ENCODE results near the gene ADAMTS17.

The ADAMTS17 gene

DNA sequence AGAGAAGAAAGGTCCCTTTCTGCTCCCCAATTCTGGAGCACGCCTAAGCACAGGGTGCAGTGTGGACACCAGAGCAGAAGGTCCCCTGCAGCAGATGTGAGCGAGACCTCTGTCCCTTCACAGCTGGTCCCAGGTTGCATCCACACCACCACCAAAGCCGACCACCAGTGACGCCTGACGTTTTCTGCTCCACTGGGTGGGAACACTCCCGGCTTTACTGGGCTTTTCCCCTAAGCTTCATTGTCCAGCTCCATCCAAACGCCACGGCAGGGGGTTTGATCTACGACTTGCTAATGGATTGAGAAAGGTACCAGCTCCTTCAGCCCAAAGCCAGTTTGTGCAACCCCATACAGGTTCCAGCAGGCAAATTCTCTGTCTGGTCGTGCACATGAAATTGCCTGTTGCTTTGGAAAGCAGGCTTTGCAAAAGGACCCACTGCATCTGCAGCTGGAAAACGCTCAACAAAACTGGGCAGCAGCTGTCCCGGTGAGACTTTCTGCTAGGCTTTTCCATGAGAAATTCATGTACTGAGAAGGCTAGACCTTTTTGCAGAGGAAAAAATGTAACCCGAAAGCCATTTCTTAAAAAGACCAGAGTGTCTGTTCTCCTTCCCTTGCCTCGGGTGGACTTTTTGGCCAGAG lies 31.1 kb downstream of the ADAMTS17 start:
- no peak for DNase-seq

DNA sequence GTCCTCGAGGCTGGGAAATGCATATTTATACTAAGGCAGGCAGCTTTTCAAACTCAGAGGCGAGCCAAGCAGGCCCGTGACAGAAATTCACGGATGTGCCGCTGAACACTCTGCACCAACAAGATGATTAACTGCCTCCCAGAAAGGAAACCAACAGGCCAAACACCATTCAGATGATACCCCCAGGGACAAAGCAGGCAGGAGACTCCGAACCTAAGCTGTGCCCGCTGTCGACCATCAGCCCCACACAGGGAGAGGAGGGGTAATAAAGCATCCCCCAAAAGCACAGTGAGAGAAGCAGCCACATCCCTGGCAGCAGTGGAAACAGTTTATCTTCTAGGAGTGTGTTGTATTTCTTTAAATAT lies 31.8 kb downstream of the ADAMTS17 start:
- no peak for DNase-seq

- DNase-seq: no peak
These were observed 32.4 kb downstream of the ADAMTS17 start for GRCh38 chr15:100309109-100310040.

DNA sequence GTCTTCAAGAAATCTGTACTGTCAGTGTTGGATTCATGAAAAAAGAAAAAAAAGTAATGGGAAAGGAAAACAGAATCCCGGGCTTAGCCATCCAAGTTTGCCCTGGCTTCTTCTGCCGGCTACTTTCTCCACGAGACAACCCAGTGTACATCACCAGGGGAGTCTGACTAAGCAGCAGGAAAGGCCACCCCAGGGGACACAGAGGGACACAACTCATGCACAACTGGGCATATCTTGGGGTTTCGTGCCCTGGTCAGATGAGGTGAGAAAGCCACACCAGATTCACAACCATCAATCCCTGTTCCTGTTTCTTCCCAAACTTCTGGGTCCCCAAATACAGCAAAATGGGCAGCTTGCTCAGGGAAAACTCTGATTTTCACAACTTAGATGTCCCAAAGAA lies 33.2 kb downstream of the ADAMTS17 start:
- peak; percentile 0 for DNase-seq

DNA sequence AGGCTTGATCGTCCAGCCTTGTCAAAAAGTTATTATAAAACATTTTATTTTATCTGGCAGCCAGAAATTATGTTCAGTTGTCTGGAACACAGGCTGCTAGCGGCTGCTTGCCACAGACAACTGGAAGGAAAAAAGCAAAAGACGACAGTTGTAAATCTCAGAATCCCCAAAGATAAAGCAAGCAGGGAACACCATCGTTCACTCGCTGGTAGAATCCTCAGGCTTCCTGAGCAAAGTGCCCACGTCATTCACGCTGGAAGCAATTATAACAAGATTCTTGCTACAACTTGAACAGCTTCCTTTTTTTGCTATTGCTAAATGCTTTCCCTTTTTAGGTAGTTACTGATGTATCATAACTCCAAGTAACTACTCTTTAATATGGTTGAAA lies 33.6 kb downstream of the ADAMTS17 start:
- peak; percentile 2 for DNase-seq

DNA sequence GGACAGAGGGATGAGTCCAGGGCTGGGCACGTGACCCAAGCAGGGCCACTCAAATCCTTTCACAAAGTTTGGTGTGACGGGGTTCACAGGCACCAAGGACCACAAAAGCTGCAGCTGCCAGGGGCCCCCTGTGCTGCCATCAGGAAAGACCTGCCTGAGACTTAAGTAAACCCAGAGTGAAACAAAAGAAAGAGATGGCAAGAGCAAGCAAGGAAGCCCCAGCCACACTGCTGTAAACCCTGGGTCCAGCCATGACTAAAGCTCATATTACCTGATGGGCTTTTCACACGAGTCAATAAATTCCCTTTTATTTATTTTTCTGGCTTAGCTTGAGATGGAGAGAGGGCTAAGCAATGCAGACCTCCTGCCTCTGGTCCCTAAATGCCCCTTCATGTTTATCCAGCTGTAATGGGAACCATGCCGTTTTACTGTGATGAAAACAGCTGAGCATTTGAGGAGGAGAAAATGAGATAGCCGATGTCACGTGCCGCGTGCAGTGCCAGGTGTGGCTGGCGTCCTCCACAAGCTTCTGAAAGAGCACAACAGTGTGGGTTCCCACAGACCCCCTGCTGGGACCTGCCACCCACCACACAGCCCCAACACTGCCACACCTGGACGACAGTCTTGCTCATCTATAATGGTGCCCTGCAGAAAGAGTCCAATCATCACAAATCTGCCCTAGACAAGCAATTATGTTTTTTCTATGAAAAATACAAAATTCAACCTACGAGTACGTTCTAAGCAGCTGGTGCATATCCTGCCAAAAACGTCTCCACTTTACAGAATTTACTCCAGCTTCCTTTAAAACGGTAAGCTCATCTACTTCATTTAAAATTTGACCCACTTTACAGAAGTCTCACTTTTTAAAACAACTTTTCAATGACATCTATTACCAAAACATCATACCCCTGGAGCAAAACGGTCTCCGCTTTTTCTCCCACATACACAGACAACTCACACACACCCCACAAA lies 34.2 kb downstream of the ADAMTS17 start:
- DNase-seq: no peak

GRCh38 chr15:100306098-100306497 lies 35.7 kb downstream of the ADAMTS17 start:
- no peak for DNase-seq

DNA sequence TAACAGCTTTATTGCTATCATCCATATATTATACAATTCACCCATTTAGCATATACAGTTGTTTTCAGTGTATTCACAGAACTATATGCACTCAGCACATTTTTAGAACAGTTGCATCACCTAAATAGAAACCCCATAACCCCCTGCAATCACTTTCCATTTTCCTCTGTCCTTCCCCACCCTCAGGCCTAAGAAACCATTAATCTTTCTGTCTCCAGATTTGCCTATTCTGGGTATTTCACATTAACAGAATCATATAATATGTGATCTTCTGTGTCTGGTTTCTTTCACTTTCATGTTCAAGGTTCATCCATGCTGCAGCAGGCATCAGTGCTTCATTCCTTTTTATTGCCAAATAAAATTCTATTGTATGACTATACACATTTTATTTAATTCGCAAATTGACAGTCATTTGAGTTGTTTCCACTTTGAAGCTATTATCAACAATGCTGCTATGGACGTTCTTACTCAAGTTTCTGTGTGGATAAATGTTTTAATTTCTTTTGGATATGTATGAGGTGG lies 39.8 kb downstream of the ADAMTS17 start:
- no peak for DNase-seq

DNA sequence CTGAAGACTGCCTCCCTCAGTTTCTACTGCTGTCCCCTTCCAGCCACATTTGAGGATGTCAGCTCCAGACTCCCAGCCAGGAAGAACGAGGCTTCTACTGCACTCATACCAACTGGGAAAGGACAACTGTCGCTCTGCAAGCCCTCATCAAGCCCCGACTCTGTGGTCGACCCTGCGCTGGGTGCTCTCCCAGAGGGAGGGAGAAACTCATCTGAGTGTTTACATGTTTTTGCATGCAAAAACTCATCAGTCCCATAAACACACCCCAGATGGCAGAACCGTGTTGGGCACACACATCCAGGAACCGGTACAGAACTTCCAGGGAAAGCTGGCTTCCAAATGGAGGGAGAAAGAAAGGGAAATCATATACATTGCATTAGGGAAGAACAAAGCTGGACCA lies 43.5 kb downstream of the ADAMTS17 start:
- no peak for DNase-seq

DNA sequence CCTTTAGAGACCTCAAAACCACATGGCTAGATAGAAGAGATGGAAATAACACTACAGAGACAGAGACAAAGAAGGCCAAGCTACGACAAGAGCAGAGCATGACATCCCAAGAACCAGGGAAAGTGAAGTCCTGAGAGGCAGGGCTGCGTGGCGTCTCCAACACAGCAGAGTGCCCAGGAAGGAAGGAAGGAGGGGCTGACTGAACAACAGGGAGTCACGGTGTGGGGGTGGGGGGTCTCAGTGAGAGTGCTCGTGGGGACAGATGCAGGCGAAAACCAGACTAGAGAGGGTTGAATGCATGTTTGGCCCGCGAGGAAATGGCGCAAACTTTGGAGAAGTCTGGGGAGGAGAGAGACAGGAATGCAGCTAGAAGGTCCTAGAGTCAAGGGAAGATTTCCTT lies 44.0 kb downstream of the ADAMTS17 start:
- DNase-seq: no peak

- no peak for DNase-seq
These were observed 45.7 kb downstream of the ADAMTS17 start for GRCh38 chr15:100295939-100296565.

DNA sequence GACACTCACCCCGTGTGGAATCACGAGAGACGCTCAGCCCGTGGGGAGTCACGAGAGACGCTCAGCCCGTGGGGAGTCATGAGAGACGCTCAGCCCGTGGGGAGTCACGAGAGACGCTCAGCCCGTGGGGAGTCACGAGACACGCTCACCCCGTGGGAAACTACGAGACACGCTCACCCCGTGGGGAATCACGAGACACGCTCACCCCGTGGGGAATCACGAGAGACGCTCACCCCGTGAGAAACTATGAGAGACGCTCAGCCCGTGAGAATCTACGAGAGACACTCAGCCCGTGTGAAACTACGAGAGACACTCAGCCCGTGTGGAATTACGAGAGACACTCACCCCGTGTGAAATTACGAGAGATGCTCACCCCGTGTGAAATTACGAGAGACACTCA lies 49.8 kb downstream of the ADAMTS17 start:
- no peak for DNase-seq

DNA sequence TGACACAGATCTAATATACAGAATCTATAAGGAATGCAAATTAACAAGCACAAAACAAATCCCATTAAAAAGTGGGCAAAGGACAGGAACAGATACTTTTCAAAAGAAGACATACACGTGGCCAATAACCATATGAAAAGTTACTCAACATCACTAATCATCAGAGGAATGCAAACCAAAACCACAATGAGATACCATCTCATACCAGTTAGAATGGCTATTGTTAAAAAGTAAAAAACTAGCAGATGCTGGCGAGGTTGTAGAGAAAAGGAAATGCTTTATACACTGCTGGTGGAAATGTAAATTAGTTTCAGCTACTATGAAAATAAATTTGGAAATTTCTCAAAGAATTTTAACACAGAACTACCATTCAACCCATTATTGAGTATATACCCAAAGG lies 50.7 kb downstream of the ADAMTS17 start:
- DNase-seq: peak; percentile 2

DNA sequence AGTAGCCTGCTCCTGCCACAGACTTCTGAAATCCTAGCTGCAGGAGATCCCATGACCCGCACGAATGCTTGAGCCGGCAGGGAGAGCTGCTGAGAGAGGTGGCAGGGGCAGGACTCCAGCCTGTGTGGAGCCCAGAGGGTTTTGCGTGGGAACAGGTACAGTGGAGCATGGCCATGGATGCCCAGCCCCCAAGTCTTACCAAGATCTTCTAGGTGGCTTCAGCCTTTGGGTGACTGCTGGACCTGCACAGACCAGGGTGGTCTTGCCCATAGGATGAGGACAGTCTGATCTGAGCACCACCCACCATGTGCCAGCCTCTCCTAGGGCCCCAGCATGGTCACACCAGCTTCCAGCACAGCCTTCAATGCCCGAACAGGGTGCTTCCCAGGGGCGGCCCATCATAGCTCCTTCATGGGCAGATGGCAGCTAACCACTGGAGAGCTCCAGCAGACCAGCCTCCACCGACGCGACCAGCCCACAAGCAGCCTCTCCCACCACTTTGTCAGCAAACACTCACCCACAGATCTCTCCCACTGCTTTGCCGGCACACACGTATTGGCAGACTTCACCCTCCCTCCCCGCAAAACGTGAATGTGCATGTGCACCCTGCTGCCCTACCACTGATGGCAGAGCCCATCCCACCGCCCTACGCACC lies 56.0 kb downstream of the ADAMTS17 start:
- DNase-seq: no peak

GRCh38 chr15:100284701-100285100 lies 57.1 kb downstream of the ADAMTS17 start:
- DNase-seq: no peak

DNA sequence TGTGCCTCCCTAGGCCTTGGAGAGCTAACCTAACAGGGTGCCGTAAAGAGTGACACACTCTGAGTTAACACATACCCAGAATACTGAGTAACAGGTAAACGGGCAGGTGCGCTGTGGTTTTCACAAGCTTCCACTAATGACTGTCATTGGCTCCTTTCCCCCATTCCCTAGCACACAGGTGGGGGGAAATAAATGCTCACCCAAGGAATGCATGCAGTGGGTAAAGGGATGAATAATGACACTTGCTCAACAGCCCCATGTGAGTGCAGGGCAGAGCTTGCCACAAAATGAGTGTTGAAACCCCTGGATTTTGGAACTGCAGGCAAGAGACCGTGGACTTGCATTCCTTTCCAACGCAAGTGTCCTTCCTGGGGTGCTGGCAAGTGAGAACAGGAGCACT lies 57.6 kb downstream of the ADAMTS17 start:
- no peak for DNase-seq

DNA sequence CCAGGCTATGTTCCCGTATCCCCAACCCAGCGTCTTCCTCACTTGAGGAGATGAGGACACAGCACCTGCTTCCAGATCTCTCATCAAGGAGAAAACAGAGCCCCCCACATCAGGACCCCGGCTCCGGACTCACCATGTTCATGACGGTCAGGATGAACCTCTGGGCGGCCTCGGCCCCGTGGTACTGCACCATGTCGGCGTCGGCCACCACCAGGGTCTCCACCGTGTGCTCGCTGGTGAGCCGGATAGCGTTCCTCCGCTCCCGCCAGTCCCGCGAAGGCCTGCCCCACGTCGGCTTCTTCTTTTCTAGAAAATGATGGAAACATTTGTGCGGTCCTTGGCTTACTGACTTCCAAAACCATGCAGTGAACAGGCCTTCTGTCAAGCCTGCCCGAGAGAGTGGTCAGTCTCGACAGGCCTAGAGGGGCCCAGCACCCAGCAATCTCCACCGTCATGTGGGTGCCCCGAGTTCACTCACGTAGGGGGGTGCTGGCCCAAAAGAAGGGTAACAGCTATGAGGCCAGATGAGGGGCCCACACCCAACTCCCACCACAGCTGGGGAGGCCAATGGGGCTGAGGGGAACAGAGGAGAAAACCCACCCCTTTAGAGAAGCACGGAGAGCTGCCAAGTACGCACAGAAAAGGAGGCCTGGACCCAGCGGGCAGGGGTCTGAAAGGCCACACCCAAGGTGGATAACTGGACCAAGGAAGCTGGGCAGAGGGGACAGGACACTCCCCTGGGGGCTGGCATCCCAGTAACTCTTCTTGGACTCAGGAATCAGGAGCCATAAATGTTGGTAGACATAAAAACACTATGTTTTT lies 60.5 kb downstream of the ADAMTS17 start:
- DNase-seq: no peak

DNA sequence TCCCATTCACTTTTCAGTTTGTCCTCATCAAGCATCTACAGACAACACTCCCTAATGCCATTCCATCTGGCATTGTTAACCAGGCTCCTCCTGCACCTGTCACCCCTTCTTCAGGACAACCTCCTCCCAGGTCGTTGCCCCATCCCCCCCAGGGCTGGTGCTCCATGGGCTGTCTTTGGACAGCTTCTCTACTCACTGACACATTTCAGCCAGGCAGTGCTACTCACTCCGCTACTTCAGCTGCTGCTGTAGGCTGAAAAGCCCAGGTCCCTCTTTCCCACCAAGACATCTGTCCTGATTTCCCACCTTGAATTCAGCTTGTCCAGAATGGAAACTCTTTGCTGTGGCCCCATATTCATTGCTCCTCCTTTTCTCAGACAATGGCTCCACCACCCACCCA lies 61.9 kb downstream of the ADAMTS17 start:
- no peak for DNase-seq

DNA sequence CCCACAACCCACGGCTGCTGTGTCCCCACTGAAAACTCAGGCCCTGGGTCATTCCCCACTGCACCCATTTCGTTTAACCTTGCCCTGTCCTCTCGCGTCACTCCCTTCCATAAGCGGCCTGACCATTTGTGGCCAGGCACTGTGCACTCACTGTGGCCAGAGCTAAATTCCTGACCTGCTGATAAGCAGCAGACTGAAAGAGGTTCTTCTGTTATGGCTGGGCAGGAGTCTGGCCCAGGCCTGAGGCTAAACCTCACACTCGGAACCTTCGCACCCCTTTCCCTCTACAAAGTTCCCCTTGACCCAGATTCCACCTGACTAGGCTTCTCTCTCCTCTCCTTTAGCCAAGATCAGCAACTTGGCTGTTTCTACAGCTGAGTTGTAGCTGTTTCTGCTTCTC lies 62.3 kb downstream of the ADAMTS17 start:
- DNase-seq: no peak

DNA sequence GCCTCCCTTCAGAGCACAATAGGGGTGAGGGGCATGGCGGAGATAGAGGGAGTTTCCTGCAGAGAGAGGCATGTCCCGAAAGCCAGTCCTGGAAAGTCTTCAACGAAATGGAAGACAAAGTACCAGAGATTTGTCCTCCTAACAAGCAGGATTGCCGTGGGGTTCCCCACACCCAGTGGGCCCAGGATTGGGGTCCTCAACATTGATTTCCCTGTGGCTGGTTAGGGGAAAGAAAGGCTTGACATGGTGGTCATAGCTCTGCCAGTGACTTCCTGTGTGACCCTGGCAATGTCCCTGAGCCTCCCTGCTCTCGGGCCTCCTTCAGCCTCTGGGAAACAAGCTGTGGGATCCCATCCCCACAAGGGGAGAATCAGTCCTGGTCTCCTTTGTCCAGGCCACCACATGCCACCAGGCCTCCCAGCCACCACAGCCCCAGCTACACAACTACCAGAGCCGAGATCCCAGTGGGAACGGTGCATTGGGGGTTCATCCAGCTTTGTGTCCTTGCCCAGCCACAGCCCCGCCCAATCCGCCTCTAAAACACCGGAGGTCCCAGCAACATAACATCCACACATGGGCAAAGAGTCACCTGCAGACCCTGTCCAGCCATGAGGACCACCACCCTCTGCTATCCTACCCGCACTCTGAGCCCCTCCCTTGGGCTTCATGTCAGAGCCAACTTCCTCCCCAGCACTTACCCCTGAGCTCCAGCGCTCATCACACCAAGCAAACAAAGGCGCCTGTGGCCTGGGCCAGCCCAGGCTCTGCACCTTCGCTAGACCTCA lies 63.0 kb downstream of the ADAMTS17 start:
- no peak for DNase-seq

All from fibroblast of skin of scalp (primary cell).